ENCODE results near the gene GSTCD. TPM values are rescaled to one million over a fixed set of nuclear protein-coding genes. Genes with fewer than 3 reads are reported as not detected.
A peak's percentile ranks its signal among the peaks of the same experiment; 100 is the strongest.

Gene GSTCD
- total RNA-seq = 10 to 100 TPM in 2 of 4 donors, 1 to 10 TPM in 2; 8.2 to 19.6 (median 11.4) TPM

GRCh38 chr4:105708181-105709080, at the start of gene GSTCD, which contains the start of gene INTS12:
TSS of gene GSTCD (plus strand) at chr4:105708784. CDS start at chr4:105717614, 8,830 bp downstream.
TSS of gene INTS12 (minus strand) at chr4:105708689. CDS start at chr4:105700005, 8,684 bp downstream.
- TF ChIP-seq POLR2A (IDR thresholded peaks at IDR 0.05) (peak in 1 of 2 donors; percentile 54), POLR2AphosphoS5 (IDR thresholded peaks at IDR 0.05) (peak; percentile 47 to 99 (median 83)), EP300 (IDR thresholded peaks at IDR 0.05) (no peak), CTCF (IDR thresholded peaks at IDR 0.05) (no peak)
- Histone ChIP-seq H3K36me3 (no peaks in the 10 kb centered on the region), H3K27me3 (no peaks in the 10 kb centered on the region), H3K4me3 (peak within 1 kb of the TSS; percentile 77), H3K9me3 (no peaks in the 10 kb centered on the region), H3K4me1 (peaks cover 25% of the 10 kb centered on the region), H3K27ac (peak within 1 kb of the TSS; percentile 68)
- DNase-seq (ENCODE audit: low spot score in 2 of 2) = peak; percentile 95
- under 1% methylated on average over 27 of the region's 63 CpGs for WGBS

GRCh38 chr4:105659190-105659589, 49.4 kb upstream of the GSTCD start:
- Histone ChIP-seq H3K4me3 (no peak overlapping the region), H3K27me3 (no peaks in the 10 kb centered on the region), H3K27ac (no peak overlapping the region), H3K9me3 (no peaks in the 10 kb centered on the region), H3K4me1 (no peaks in the 10 kb centered on the region), H3K36me3 (no peaks in the 10 kb centered on the region)
- DNase-seq (ENCODE audit: low spot score in 2 of 2) = no peak
- 78% methylated on average over 6 of the region's 6 CpGs for WGBS
- TF ChIP-seq CTCF (IDR thresholded peaks at IDR 0.05) = no peak
- TF ChIP-seq POLR2A (IDR thresholded peaks at IDR 0.05) = no peak
- no peak for TF ChIP-seq POLR2AphosphoS5 (IDR thresholded peaks at IDR 0.05)
- no peak for TF ChIP-seq EP300 (IDR thresholded peaks at IDR 0.05)

- DNase-seq (ENCODE audit: low spot score in 2 of 2) = no peak
- TF ChIP-seq POLR2AphosphoS5 (IDR thresholded peaks at IDR 0.05) (no peak), EP300 (IDR thresholded peaks at IDR 0.05) (no peak), CTCF (IDR thresholded peaks at IDR 0.05) (no peak), POLR2A (IDR thresholded peaks at IDR 0.05) (no peak)
- Histone ChIP-seq H3K36me3 (no peaks in the 10 kb centered on the region), H3K27me3 (no peaks in the 10 kb centered on the region), H3K4me3 (no peak overlapping the region), H3K4me1 (no peaks in the 10 kb centered on the region), H3K27ac (no peak overlapping the region), H3K9me3 (no peaks in the 10 kb centered on the region)
- 91% methylated on average over 3 of the region's 3 CpGs for WGBS
These were observed 47.6 kb upstream of the GSTCD start for GRCh38 chr4:105661028-105661427.

- H3K27me3 ChIP-seq = no peaks in the 10 kb centered on the region
- H3K9me3 ChIP-seq = no peaks in the 10 kb centered on the region
- no peaks in the 10 kb centered on the region for H3K36me3 ChIP-seq
- TF ChIP-seq CTCF (IDR thresholded peaks at IDR 0.05) (no peak), POLR2A (IDR thresholded peaks at IDR 0.05) (no peak), POLR2AphosphoS5 (IDR thresholded peaks at IDR 0.05) (no peak), EP300 (IDR thresholded peaks at IDR 0.05) (no peak)
- 89% methylated on average over 2 of the region's 2 CpGs for WGBS
- no peak overlapping the region for H3K4me3 ChIP-seq
- H3K4me1 ChIP-seq = no peaks in the 10 kb centered on the region
- no peak for DNase-seq (ENCODE audit: low spot score in 2 of 2)
- H3K27ac ChIP-seq = no peak overlapping the region
These were observed 45.5 kb upstream of the GSTCD start for GRCh38 chr4:105662935-105663675.

- WGBS = 49% methylated on average over 5 of the region's 5 CpGs
- H3K4me1 ChIP-seq = no peaks in the 10 kb centered on the region
- TF ChIP-seq POLR2A (IDR thresholded peaks at IDR 0.05) = no peak
- peak in 1 of 2 donors; percentile 18 for TF ChIP-seq CTCF (IDR thresholded peaks at IDR 0.05)
- TF ChIP-seq POLR2AphosphoS5 (IDR thresholded peaks at IDR 0.05) = no peak
- TF ChIP-seq EP300 (IDR thresholded peaks at IDR 0.05) = no peak
- H3K27me3 ChIP-seq = no peaks in the 10 kb centered on the region
- H3K4me3 ChIP-seq = no peak overlapping the region
- DNase-seq (ENCODE audit: low spot score in 2 of 2) = no peak
- H3K9me3 ChIP-seq = no peaks in the 10 kb centered on the region
- no peaks in the 10 kb centered on the region for H3K36me3 ChIP-seq
- H3K27ac ChIP-seq = no peak overlapping the region
These were observed 41.9 kb upstream of the GSTCD start for GRCh38 chr4:105666693-105667092.
